Measurements from ENCODE around the gene STMN3.

Gene STMN3

GRCh38 chr20:63691711-63692435, 38.6 kb upstream of the STMN3 start:
- no peak for DNase-seq

- no peak for DNase-seq
Measured at GRCh38 chr20:63690898-63691710, 37.9 kb upstream of the STMN3 start.

DNA sequence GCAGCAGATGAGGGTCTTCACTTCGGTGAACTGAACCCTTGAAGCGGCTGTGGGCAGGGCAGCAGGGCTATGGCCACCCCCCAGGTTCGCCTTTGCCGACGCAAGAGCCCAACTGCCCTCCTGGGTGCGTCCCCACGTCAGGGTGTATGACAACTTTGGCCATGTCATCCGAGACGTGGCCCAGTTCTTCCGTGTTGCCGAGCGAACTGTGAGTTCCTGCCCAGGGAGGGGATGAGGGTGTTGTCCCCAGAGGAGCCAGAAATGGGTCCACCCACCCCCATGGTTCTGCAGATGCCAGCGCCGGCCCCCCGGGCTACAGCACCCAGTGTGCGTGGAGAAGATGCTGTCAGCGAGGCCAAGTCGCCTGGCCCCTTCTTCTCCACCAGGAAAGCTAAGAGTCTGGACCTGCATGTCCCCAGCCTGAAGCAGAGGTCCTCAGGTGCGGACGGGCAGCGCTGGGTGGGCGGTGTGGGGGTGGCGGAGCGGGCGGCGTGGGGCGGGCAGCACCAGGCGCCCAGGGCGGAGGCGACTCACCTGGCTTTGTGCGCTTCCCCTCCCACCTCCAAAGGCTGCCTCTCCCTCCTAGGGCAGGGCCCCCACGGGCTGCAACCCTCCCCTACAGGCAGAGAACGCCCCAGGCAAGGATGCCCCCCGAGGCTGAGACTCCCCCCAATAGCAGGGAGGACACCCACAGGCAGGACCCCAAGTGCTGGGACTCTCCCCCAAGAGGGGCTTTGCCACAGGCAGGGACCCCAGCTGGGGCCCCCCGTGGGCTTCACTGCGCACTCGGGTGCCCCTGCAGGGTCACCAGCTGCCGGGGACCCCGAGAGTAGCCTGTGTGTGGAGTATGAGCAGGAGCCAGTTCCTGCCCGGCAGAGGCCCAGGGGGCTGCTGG, 37.0 kb upstream of the STMN3 start:
- DNase-seq = no peak

DNA sequence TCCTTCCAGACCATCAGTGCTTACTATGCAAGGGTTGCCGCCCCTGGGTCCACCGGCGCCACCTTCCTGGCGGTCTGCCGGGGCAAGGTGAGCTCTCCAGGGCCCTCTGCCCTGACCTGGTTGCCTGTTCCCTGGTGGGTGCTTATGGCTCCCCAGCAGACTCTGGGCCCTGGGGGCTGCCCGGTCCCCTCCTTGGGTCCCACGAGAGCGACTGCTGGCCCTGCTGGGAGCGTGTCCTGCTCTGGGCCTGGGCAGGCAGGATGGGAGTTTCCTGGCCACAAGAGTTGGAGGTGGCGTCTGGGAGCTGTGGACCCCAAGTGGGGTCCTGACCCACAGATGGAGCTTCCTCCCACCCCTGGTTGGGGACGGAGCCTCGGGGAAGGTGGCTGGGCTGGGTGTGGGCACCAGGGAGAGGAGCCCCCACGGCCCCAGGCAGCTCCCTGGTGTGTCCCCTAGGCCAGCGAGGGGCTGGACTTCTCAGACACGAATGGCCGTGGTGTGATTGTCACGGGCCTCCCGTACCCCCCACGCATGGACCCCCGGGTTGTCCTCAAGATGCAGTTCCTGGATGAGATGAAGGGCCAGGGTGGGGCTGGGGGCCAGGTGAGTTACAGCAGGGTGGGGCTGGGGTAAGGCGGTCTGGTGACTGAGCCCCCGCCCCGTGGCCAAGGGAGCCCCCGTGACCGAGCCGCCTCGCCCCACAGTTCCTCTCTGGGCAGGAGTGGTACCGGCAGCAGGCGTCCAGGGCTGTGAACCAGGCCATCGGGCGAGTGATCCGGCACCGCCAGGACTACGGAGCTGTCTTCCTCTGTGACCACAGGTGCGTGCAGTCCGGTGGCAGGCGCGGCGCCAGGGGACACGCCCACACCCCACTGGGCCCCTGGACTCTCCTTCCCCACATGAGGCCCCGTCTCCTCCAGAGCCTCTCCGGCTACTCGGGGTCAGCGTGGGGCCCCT, 36.1 kb upstream of the STMN3 start:
- no peak for DNase-seq

DNA sequence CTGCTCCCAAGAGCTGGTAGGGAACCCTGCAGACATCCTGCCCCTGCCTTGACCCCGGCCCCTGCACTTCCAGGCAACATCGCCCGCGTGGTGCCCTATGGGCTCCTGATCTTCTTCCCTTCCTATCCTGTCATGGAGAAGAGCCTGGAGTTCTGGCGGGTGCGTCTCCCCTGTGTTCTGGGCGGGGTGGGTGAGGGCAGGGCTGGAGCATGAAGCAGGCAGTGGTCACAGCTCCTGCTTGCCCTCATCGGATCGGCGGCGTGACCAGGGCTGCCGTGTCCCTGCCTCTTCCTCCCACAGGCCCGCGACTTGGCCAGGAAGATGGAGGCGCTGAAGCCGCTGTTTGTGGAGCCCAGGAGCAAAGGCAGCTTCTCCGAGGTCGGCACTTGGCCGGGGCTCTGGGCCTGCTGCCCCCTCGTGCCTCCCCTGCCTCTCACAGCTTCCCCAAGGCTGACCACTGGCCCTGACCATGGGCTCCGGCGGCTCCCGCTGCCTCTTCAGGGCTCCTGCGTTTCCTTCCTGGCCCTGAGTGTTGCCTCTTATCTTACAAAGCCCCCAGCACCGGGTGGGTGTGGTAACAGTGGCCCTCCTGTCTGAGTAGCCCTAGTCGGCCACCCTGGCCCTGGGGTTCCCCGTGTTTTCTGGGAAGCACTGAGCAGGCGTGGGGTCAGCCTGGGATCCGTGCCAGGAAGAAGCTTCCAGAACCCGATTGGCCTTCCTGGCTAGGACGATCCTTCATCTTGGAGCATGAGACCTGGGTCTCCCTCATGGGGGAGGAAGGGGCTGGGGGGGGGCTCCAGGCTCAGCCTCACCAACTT, 35.2 kb upstream of the STMN3 start:
- DNase-seq = no peak

DNA sequence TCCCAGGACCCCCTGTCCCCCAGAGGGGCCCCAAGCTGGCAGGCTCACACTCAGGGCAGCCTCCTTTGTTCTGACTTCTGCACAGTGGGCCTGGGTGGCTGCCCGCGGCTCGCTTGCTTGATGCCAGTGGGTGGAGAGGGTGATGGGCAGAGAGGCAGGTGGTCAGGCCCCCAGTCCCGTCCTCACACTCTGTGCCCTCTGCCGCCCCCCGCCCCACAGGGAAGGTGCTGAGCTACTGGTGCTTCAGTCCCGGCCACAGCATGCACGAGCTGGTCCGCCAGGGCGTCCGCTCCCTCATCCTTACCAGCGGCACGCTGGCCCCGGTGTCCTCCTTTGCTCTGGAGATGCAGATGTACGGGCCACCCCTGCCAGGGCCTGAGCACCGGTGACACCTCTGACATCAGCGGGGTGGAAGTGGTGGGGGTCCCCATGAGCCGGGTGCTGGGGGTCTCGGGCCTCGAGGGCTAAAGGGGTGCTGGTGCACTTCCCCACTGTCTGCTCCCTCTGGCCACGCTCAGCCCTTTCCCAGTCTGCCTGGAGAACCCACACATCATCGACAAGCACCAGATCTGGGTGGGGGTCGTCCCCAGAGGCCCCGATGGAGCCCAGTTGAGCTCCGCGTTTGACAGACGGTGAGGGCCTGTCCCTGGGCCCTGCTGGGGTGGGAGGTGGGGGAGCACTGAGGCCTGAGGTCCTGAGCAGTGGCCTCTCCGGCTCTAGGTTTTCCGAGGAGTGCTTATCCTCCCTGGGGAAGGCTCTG, 34.4 kb upstream of the STMN3 start:
- DNase-seq = no peak

- DNase-seq = no peak
Measured at GRCh38 chr20:63686492-63687321, 33.5 kb upstream of the STMN3 start.

GRCh38 chr20:63686094-63686491, 32.9 kb upstream of the STMN3 start:
- no peak for DNase-seq

GRCh38 chr20:63685269-63686026, 32.2 kb upstream of the STMN3 start:
- no peak for DNase-seq

- no peak for DNase-seq
Measured at GRCh38 chr20:63682384-63683139, 29.3 kb upstream of the STMN3 start.

DNA sequence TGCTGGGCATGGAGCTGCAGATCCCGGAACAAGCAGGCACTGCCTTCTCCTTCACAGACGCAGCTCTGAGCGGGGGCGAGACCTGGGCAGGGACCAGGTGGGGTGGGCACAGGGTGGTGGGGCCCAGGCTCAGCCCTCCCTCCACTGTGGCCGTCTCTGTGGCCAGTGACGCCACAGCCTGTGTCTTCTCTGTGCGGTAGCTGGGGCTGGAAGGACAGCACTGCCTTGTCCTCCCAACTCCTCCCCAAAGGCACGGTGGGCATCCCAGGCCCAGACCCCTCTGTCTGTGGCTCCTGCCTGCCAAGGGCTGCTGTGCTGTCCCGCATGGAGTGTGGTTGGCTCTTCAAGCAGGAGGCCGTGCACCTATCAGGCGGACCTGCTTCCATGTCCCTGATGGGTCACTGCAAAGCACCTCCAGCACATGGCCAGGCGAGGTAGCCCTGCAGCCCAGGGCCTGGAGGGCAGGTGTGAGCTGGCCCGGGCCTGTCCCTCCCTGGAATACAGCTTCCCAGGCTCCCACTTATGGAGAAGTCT, 28.5 kb upstream of the STMN3 start:
- DNase-seq = no peak

GRCh38 chr20:63680857-63681608, 27.8 kb upstream of the STMN3 start:
- no peak for DNase-seq

DNA sequence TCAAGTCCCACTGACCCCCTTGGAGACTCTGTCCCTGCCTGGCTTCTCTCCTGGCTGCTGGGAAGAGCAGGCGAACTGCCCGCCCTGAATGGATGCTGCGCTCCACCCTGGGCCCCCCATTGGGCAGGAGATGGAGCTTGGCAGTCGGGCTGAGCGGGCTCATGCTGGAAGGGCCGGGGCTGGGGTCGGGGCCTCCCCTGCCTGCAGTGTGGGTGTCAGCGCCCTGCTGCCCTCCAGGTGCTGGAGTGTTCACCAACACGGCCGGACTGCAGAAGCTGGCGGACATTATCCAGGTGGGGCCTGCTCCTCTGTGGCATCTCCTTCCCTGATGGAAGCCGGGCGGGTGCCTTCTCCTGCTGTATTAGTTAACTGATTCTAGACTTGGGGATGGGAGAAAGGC, 27.2 kb upstream of the STMN3 start:
- no peak for DNase-seq

DNA sequence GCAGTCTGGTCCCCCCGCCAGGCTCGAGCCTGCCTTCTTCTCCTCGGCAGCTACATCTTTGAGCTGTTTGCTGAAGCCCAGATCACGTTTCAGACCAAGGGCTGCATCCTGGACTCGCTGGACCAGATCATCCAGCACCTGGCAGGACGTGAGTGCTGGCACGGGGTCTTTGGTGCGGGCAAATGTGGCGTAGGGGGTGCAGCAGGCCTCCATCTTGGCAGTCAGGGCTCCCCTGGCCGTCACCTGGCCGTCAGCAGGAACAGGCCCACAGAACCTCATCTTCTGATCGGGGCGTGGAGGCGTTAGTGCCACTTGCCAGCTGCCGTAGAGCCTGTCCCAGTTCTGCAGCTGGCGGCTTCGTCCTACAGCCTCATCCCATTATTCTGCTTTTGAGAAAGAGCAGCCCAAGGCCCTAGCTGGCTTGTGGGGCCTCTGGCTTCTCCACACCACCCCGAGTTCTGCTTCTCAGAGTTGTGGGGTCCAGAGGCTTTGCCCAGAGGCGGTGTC, 26.6 kb upstream of the STMN3 start:
- DNase-seq = no peak

DNA sequence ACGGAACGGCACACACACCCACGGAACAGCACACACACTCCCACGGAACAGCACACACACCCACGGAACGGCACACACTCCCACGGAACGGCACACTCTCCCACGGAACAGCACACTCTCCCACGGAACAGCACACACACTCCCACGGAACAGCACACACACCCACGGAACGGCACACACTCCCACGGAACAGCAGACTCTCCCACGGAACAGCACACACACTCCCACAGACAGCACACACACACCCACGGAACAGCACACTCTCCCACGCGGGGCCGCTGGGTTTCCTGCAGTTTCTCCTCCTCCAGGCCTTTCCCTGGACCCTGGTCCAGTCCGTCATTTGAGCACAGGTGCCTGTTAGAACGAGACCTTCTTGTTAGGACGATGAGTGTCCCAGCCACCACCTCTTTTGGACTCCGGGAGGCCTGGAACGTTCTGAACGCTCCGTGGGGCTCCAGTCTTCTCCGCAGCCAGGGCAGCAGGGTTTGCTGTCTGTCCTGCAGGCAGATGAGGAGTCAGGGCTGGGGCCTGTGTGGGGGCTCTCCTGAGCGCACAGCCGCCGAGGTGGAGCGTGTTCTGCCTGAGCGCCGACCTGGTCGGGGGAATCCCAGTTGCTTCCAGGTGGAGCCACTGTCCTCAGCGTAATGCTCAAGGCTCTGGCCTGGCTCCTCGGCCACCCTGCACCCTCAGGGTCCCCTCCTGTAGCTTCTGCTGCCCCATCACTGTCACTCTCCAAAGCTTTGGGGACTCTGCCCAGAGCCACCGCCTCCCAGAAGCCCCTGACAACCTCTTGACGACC, 25.6 kb upstream of the STMN3 start:
- no peak for DNase-seq

- DNase-seq = no peak
Measured at GRCh38 chr20:63678071-63678470, 24.8 kb upstream of the STMN3 start.

Measured in NCI-H524 treated with DMSO at 0.1 percent for 48 hours (cell line).